Naive B cell (primary cell): ENCODE results near the gene PUDP. TPM values are rescaled to one million over a fixed set of nuclear protein-coding genes. Genes with fewer than 3 reads are reported as not detected.

Experiments used
- ATAC-seq, 2 donors: fragments of 150-1000 bp; cut with Tn5 transposase; 2 replicates each; pipeline ENCODE4 v1.10.0; 2021; ENCODE audit warnings: low read depth in 2 of 2, mild to moderate bottlenecking in 2 of 2, moderate library complexity in 2 of 2
- DNase-seq: peaks from one replicate; pipeline ENCODE4 v3.0.0; 2022
- H3K27ac Mint-ChIP-seq, 6 donors: one replicate each; pipeline ENCODE4 v1.8.0; 2020 to 2022; ENCODE audit warnings: mild to moderate bottlenecking in 6 of 6, mixed read lengths in 6 of 6, moderate library complexity in 5 of 6, inconsistent platforms in 2 of 6
- H3K27me3 Mint-ChIP-seq, 3 donors: one replicate each; pipeline ENCODE4 v1.8.0; 2021 to 2022; ENCODE audit warnings: mixed read lengths in 3 of 3, mild to moderate bottlenecking in 1 of 3
- H3K36me3 Mint-ChIP-seq, 2 donors: one replicate each; pipeline ENCODE4 v1.8.0; 2020 to 2022; ENCODE audit warnings: mixed read lengths in 2 of 2, inconsistent platforms in 1 of 2, mild to moderate bottlenecking in 1 of 2
- H3K4me1 Mint-ChIP-seq, 3 donors: one replicate each; pipeline ENCODE4 v1.8.0; 2020 to 2022; ENCODE audit warnings: mixed read lengths in 3 of 3, inconsistent platforms in 1 of 3, mild to moderate bottlenecking in 1 of 3, moderate library complexity in 1 of 3
- H3K4me3 Mint-ChIP-seq, 8 donors: one replicate each; pipeline ENCODE4 v1.8.0; 2020 to 2022; ENCODE audit warnings: mild to moderate bottlenecking in 8 of 8, mixed read lengths in 8 of 8, moderate library complexity in 8 of 8, inconsistent platforms in 2 of 8
- H3K9me3 Mint-ChIP-seq, 7 donors: one replicate each; pipeline ENCODE4 v1.8.0; 2020 to 2022; ENCODE audit warnings: mixed read lengths in 7 of 7, mild to moderate bottlenecking in 5 of 7, inconsistent platforms in 2 of 7, moderate library complexity in 1 of 7
- polyA plus RNA-seq, 6 donors: library from polyadenylated mRNA; unstranded; fragments of 300-500 nt; fragmentation: Illumina TruSeq; gene quantifications; one replicate each; pipeline ENCODE4 v1.2.3, GENCODE V29; 2021; ENCODE audit warnings: low read depth in 6 of 6

The PUDP gene
- polyA plus RNA-seq, 6 donors from 2014 or later = 4.1 to 17.4 (median 12.4) TPM

GRCh38 chrX:7143076-7143475 is 4.9 kb downstream of the PUDP start:
- peaks cover 0 to 7% of the 10 kb centered on the region in 2 donors for H3K36me3 Mint-ChIP-seq
- H3K27ac Mint-ChIP-seq = no peak overlapping the region
- no peaks in the 10 kb centered on the region for H3K27me3 Mint-ChIP-seq
- ATAC-seq (no peak), DNase-seq (no peak)
- H3K4me3 Mint-ChIP-seq = no peak overlapping the region
- no peaks in the 10 kb centered on the region for H3K9me3 Mint-ChIP-seq
- peaks cover 10 to 32% (median 29%) of the 10 kb centered on the region in 3 donors for H3K4me1 Mint-ChIP-seq

DNA sequence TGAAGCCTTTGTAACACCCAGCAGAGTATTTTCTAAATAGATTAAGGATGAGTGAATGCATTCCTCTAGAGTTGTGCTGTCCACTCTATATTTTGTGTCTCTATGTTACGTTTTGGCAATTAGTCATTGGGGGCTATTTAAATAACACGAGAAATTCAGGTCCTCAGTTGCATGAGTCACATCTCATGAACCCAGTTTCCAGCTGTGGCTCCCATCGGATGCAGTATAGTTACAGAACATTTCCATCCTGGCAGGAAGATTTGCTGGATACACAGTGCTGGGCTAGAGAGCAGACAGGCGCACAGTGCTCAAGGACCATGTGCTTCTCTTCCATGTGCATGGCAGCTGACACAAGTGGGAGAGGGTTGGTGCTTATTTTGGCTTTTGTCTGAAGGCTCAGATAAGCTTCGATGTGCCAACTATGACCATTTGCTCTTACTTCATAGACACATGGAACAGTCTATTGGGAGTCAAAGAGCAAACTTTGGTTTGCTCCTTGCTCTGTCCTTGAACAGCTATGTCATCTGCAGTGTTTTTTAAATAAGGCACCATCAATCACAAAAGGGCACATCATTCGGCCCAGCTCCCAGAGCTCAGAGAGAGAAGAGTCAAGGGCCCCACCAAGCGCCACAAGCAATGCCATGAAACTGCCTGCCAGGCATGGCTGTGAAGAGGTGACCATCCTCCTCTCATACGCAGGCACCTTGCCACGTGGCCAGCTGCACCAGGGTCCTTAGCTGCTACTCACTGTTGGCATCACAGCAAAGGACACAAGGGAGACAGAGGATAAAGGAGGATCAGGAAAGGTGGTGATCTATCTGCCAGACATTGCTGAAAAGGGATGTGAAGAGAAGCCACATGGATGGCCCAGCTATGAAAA is 8.5 kb downstream of the PUDP start:
- Mint-ChIP-seq H3K9me3 (no peaks in the 10 kb centered on the region), H3K4me3 (no peak overlapping the region), H3K27me3 (no peaks in the 10 kb centered on the region), H3K4me1 (peaks cover 12 to 48% (median 29%) of the 10 kb centered on the region in 3 donors), H3K36me3 (peaks cover 0 to 7% of the 10 kb centered on the region in 2 donors), H3K27ac (peak overlapping the region in 2 of 6 donors; percentile 71 to 81)
- DNase-seq (no peak), ATAC-seq (no peak)

DNA sequence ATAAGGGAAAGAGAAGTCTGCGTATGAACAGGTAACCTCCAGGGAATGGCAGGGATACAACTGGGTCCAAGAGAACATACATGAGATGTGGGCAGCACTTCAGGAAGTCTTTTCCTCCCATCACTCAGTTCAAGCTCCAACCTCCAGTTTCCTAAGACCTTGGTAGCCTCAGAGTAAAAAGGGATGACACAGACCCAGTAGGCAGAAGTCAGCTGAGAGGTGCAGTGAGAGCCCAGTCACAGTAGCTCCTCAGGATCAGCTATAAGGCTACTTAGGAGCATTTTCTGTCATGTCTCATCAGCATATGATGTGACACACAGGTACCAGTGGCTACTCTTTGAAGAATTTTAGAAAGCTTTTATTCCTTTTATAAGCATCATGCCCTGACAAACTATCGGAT is 13.0 kb downstream of the PUDP start:
- Mint-ChIP-seq H3K4me1 (peaks cover 33 to 58% (median 36%) of the 10 kb centered on the region in 3 donors), H3K27me3 (no peaks in the 10 kb centered on the region)
- DNase-seq = no peak

DNA sequence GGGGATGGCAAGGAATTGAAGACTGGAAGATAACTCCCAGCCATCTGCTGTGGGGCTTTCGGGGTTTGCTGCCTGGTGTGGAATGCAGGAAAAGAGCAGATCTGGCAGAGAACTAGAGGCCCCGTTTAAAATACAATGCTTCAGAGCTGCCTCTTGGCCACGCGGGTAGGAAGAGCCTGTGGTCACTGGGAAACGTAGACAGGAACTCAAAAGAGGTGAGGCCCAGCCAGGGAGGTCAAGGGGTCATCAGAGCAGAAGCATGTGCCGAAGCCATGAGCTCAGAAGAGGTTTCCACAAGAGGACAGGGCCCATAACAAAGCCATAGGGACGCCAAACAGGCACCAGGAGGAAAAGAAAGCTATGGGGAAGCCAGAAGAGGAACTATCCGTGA is 14.9 kb downstream of the PUDP start:
- DNase-seq = no peak
- H3K4me3 Mint-ChIP-seq = no peak overlapping the region
- ATAC-seq = no peak
- H3K9me3 Mint-ChIP-seq = no peaks in the 10 kb centered on the region
- H3K27ac Mint-ChIP-seq = peak overlapping the region in 4 of 6 donors; percentile 55 to 93 (median 76)
- H3K4me1 Mint-ChIP-seq = peaks cover 33 to 54% (median 35%) of the 10 kb centered on the region in 3 donors
- no peaks in the 10 kb centered on the region for H3K36me3 Mint-ChIP-seq
- H3K27me3 Mint-ChIP-seq = no peaks in the 10 kb centered on the region

More for the DNA sequence above, 13.0 kb downstream of the PUDP start:
- no peak overlapping the region for H3K27ac Mint-ChIP-seq
- no peaks in the 10 kb centered on the region for H3K9me3 Mint-ChIP-seq
- H3K36me3 Mint-ChIP-seq = peaks cover 0 to 7% of the 10 kb centered on the region in 2 donors
- no peak for ATAC-seq
- H3K4me3 Mint-ChIP-seq = no peak overlapping the region

DNA sequence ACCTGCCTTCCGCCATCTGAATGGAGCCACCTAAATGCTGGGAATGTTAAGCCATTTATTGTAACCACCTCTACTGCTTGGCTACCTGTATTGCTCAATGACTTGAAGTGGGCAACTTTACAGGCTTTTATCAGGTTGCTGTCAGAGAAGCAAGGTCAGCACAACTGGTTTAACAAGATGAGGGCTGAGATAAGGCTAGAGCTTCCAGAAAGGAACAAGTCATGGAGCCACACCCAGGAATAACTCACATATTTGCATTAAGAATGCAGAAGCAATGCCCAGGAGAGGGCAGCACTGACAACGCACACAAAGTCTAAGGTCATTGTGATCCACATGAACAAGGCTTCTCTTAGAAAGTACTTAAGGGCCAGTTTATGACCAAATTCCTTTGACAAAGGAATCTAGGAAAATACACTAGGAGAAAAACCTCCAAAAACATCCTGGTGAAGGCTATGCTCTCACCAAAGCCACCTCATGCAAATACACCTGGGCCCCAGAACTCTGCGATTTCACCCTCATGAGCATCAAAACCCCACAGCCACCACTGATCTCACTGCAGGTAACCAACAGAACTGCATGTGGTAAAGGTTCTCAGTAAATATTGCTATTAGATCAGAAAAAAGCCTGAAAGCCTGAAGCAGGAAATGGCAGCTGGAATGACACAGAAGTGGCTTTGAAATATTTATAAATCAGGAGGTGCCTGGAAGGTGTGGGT is 15.5 kb downstream of the PUDP start:
- DNase-seq = no peak
- Mint-ChIP-seq H3K4me3 (no peak overlapping the region), H3K27ac (peak overlapping the region in 4 of 6 donors; percentile 55 to 93 (median 60))

DNA sequence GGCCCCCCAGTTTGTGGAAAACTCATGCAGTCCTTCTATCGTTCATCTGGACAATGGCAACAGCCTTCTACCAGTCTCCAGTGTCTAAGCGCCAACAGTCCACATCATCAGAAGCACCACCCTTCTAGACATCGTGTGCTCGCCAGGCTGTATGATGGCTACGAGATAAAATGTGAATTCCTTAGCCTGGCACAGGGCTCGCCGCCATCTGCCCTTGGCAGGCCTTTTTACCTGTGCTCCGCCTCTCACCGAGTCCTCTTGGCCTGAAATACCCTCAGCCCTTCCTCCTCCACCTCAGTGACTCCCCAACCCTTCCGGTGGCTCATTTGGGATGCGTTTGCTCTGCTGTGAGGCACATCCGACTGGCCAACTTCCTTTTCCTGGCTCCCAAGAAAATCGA is 16.3 kb downstream of the PUDP start:
- Mint-ChIP-seq H3K9me3 (no peaks in the 10 kb centered on the region), H3K36me3 (no peaks in the 10 kb centered on the region), H3K4me3 (no peak overlapping the region), H3K4me1 (peaks cover 33 to 40% (median 35%) of the 10 kb centered on the region in 3 donors), H3K27ac (no peak overlapping the region), H3K27me3 (no peaks in the 10 kb centered on the region)
- ATAC-seq (no peak), DNase-seq (no peak)

More for the DNA sequence above, 15.5 kb downstream of the PUDP start:
- peaks cover 33 to 49% (median 35%) of the 10 kb centered on the region in 3 donors for H3K4me1 Mint-ChIP-seq
- H3K9me3 Mint-ChIP-seq = no peaks in the 10 kb centered on the region
- ATAC-seq = peak in 1 of 2 donors; percentile 28
- no peaks in the 10 kb centered on the region for H3K27me3 Mint-ChIP-seq
- H3K36me3 Mint-ChIP-seq = no peaks in the 10 kb centered on the region

- Mint-ChIP-seq H3K27me3 (no peaks in the 10 kb centered on the region), H3K4me3 (no peak overlapping the region), H3K36me3 (peaks cover 21 to 23% of the 10 kb centered on the region in 2 donors), H3K27ac (peak overlapping the region in 1 of 6 donors; percentile 11), H3K9me3 (peaks cover 0 to 10% (median 1%) of the 10 kb centered on the region in 7 donors), H3K4me1 (peaks cover 10 to 28% (median 24%) of the 10 kb centered on the region in 3 donors)
- ATAC-seq (no peak), DNase-seq (no peak)
Observed at GRCh38 chrX:7127056-7127455, 20.9 kb downstream of the PUDP start.

GRCh38 chrX:7120878-7121219 is 27.1 kb downstream of the PUDP start:
- H3K4me3 Mint-ChIP-seq = peak overlapping the region in 1 of 8 donors; percentile 10
- peaks cover 38 to 45% of the 10 kb centered on the region in 2 donors for H3K36me3 Mint-ChIP-seq
- DNase-seq (no peak), ATAC-seq (no peak)
- H3K27ac Mint-ChIP-seq = peak overlapping the region in 1 of 6 donors; percentile 67
- peaks cover 1 to 20% (median 8%) of the 10 kb centered on the region in 7 donors for H3K9me3 Mint-ChIP-seq
- H3K27me3 Mint-ChIP-seq = no peaks in the 10 kb centered on the region
- peaks cover 34 to 48% (median 43%) of the 10 kb centered on the region in 3 donors for H3K4me1 Mint-ChIP-seq

GRCh38 chrX:7119950-7120877 is 27.7 kb downstream of the PUDP start:
- no peak overlapping the region for H3K4me3 Mint-ChIP-seq
- peaks cover 33 to 43% of the 10 kb centered on the region in 2 donors for H3K36me3 Mint-ChIP-seq
- ATAC-seq = no peak
- DNase-seq = no peak
- peaks cover 1 to 20% (median 8%) of the 10 kb centered on the region in 7 donors for H3K9me3 Mint-ChIP-seq
- H3K27ac Mint-ChIP-seq = peak overlapping the region in 2 of 6 donors; percentile 32 to 67
- no peaks in the 10 kb centered on the region for H3K27me3 Mint-ChIP-seq
- H3K4me1 Mint-ChIP-seq = peaks cover 38 to 46% (median 46%) of the 10 kb centered on the region in 3 donors

DNA sequence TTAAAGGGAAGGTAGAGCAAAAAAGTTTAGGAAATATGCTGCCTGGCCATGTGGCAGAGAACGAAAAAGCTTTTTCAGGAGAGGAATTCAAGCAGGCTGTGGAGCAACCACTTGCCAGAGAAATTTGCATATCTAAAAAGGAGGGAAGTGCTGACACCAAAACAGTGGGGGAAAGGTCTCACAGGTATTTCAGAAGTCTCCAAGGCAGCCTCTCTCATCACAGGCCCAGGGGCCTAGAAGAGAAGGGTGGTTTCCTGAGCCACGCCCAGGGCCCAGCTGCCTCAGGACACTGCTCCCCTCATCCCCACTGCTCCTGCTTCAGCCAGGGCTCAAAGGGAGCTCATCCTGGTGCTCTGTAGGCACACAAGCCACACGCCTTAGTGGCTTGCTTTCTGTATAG is 30.4 kb downstream of the PUDP start:
- H3K27ac Mint-ChIP-seq = peak overlapping the region in 2 of 6 donors; percentile 7 to 28
- H3K4me3 Mint-ChIP-seq = no peak overlapping the region
- H3K27me3 Mint-ChIP-seq = no peaks in the 10 kb centered on the region
- DNase-seq (no peak), ATAC-seq (no peak)
- peaks cover 22 to 28% of the 10 kb centered on the region in 2 donors for H3K36me3 Mint-ChIP-seq
- H3K9me3 Mint-ChIP-seq = peaks cover 0 to 15% (median 7%) of the 10 kb centered on the region in 7 donors
- H3K4me1 Mint-ChIP-seq = peaks cover 43 to 55% (median 49%) of the 10 kb centered on the region in 3 donors

GRCh38 chrX:7116081-7116480 is 31.9 kb downstream of the PUDP start:
- no peak for ATAC-seq
- Mint-ChIP-seq H3K36me3 (peaks cover 22 to 27% of the 10 kb centered on the region in 2 donors), H3K27ac (no peak overlapping the region), H3K27me3 (no peaks in the 10 kb centered on the region), H3K4me3 (no peak overlapping the region), H3K4me1 (peaks cover 36 to 51% (median 39%) of the 10 kb centered on the region in 3 donors), H3K9me3 (peaks cover 0 to 15% (median 7%) of the 10 kb centered on the region in 7 donors)
- no peak for DNase-seq

- Mint-ChIP-seq H3K9me3 (peaks cover 0 to 15% (median 7%) of the 10 kb centered on the region in 7 donors), H3K4me1 (peaks cover 41 to 54% (median 44%) of the 10 kb centered on the region in 3 donors), H3K27me3 (no peaks in the 10 kb centered on the region), H3K36me3 (peaks cover 22% of the 10 kb centered on the region in 2 donors), H3K27ac (peak overlapping the region in 2 of 6 donors; percentile 47 to 49), H3K4me3 (no peak overlapping the region)
- no peak for ATAC-seq
- no peak for DNase-seq
Observed at GRCh38 chrX:7115557-7115956, 32.4 kb downstream of the PUDP start.
